Cardiac fibroblast (primary cell): ENCODE measurements around the gene COL20A1.

ENCODE experiments used
- DNase-seq, 2 donors: peaks; one replicate each; pipeline versions ENCODE4 v3.0.0 to v3.0.0-alpha.2; 2010; ENCODE audit warnings: low read depth in 2 of 2
- H3K4me3 ChIP-seq, 2 donors: replicated peaks in 1 of 2; 1 replicate in 1 of 2; 2 replicates in 1 of 2; pipeline ENCODE4 v1.5.1; 2011; ENCODE audit warnings: low read depth in 2 of 2, low read length in 2 of 2, mild to moderate bottlenecking in 2 of 2, moderate library complexity in 1 of 2
- TF ChIP-seq, protein P1 (sequence below): IDR thresholded peaks from one replicate; pipeline ENCODE4 v1.5.1; 2011; ENCODE audit warnings: low read depth, mild to moderate bottlenecking, low read length, inconsistent platforms

The COL20A1 gene

GRCh38 chr20:63351326-63351700, 58.3 kb downstream of the COL20A1 start:
- DNase-seq = no peak
- H3K4me3 ChIP-seq = no peak overlapping the region
- TF ChIP-seq, protein P1, sequence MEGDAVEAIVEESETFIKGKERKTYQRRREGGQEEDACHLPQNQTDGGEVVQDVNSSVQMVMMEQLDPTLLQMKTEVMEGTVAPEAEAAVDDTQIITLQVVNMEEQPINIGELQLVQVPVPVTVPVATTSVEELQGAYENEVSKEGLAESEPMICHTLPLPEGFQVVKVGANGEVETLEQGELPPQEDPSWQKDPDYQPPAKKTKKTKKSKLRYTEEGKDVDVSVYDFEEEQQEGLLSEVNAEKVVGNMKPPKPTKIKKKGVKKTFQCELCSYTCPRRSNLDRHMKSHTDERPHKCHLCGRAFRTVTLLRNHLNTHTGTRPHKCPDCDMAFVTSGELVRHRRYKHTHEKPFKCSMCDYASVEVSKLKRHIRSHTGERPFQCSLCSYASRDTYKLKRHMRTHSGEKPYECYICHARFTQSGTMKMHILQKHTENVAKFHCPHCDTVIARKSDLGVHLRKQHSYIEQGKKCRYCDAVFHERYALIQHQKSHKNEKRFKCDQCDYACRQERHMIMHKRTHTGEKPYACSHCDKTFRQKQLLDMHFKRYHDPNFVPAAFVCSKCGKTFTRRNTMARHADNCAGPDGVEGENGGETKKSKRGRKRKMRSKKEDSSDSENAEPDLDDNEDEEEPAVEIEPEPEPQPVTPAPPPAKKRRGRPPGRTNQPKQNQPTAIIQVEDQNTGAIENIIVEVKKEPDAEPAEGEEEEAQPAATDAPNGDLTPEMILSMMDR = no peak

GRCh38 chr20:63351811-63352591, 59.0 kb downstream of the COL20A1 start:
- DNase-seq = no peak
- no peak overlapping the region for H3K4me3 ChIP-seq
- TF ChIP-seq, protein P1 = no peak

DNA sequence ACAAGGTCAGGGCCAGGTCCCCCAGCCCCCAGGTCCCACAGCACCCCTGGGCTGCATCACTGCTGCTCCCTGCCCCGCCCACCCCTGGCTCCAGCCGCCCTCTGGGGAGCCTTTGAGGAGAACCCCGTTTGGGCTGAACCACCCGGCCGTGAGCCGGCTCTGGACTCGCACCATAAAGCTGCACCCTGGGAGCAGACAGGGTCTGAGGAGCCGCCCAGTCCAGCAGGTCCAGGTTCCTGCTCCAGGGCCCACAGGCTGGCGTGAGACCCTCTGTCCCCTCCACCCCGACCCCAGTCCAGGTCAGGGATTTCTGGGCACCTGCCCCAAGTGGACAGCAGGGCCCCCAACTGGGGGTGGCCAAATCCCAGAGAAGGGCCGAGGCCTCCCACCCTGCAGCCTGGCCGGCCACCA, 59.8 kb downstream of the COL20A1 start:
- H3K4me3 ChIP-seq = no peak overlapping the region
- DNase-seq = no peak
- TF ChIP-seq, protein P1 = no peak

- DNase-seq = no peak
- H3K4me3 ChIP-seq = no peak overlapping the region
- TF ChIP-seq, protein P1 = no peak
Observed at GRCh38 chr20:63354636-63355350, 61.8 kb downstream of the COL20A1 start.

- TF ChIP-seq, protein P1 = no peak
- DNase-seq = no peak
- H3K4me3 ChIP-seq = no peak overlapping the region
Observed at GRCh38 chr20:63355781-63356295, 62.9 kb downstream of the COL20A1 start.

- TF ChIP-seq, protein P1 = no peak
- no peak for DNase-seq
- H3K4me3 ChIP-seq = no peak overlapping the region
Observed at GRCh38 chr20:63356511-63356910, 63.5 kb downstream of the COL20A1 start.
